ENCODE results near the gene TYW1.
"Not testable (repeated sequence)": the region's sequence is repeated elsewhere in the genome, so short reads cannot be mapped to it uniquely, and the experiment has no call there.

TYW1 gene

DNA sequence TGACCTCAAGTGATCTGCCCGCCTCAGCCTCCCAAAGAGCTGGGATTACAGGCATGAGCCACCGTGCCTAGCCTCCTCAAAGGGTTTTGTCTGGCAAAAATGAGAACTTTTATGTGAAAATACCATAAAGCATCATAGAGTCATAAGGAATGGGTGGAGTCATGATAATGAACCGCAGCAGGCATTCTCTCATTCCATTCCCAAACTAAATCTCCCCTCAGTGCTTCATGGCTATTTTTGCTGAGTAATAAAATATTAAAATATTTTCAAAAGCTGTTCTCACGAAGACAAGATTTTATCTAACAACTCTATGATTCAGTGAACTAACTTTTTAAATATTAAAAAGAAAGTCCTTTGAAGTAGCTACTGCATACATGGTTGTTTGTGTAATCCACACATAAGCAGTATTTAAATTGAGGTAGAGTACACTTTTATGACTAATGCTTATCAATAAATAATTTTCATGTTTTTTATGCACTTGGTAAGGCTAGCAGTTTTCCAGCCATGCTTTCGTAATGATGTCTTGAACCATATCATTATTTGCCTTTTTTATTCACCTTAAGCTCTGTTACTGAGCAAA lies 195.6 kb downstream of the TYW1 start:
- not testable (repeated sequence) for DNase-seq

DNA sequence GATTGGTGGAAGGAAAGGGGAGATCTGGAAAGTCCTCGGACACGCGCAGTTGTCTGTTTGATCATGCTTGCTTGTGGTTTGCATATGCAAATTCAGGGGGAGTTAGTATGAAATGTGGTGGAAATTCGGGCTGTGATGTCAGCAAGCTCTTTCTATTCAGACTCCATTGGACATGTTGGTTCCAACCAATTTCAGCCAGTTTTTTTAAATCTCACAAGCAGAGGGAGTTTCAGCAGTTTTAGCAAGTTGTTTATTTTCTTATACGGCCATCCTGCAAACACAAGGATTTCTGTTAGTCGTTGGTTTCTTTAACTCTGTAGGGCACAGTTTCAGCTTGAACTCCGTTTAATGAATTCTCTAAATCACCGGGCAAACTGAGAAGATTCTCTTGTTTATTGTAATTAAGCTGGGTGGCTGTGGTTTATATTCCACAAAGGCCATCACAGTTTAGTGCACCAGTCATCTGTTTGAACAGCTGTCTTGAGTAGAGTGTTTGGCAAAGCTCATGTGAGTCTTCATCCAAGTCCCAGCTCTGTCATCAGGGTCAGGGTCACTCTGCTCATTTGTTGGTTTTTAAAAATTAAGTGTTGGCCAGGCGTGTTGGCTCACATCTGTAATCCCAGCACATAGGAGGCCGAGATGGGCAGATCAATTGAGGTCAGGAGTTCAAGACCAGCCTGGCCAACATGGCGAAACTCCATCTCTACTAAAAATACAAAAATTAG lies 196.4 kb downstream of the TYW1 start:
- DNase-seq: peak; percentile 6

DNA sequence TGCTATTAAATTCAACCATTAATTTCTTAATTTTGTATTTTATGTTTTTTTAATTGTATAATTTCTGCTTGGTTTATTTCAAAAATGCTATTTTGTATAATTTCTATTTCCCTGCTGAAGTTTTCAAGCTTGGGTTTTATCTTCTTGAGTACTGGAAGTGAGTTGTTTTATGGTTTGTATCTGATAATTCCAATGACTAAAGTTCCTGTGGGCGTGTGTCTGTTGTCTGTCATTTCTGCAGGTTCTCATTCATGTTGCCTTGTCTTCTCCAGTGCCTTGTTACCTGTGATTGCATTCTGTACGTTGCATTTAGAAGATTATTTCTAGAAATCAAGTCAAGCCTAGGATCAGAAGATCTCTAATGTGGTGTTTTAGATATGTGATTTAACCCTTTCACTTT lies 199.5 kb downstream of the TYW1 start:
- DNase-seq: not testable (repeated sequence)

DNA sequence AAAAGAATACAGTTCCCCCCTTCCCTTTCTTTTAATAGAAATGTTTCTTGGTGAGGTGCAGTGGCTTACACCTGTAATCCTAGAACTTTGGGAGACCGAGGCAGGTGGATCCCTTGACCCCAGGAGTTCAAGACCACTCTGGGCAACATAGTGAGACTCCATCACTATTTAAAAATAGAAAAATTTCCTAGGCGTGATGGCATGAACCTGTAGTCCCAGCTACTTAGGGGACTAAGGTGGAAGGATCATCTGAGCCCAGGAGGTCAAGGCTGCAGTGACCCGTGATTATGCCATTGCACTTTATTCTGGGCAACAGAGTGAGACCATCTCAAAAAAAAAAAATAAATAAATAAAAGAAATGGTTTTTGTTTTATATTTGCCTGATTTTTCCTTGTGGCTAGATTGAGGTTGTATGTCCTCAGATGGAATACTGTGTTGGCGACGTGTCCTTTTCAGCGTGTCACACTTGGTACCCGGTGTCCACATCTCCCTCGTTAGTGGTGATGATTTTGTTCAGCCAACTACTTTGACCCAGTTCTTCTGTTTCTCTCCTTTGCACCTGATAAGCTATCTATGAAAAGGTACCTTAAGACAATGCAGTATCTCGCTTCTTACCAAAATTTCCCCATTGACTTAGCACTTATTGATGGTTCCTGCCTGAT lies 202.4 kb downstream of the TYW1 start:
- DNase-seq: not testable (repeated sequence)

DNA sequence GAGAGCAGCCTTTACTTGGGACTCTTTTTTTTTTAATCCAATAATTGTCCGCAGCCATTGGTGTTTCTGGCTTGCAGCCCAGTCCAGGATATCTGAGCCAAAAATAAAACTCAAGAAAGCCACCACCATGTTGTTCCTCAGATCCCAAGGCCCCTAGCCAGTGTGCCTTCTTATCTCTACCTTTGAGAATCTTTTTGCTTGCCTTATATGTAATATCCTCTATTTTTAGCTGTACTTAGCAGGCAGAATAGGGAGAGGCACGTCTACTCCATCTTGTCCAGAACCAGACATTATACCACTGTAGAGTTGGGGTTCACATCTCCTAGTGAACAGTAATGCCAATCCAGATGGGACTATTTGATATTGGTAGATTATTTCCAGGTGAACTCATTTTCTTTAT lies 209.1 kb downstream of the TYW1 start:
- not testable (repeated sequence) for DNase-seq

DNA sequence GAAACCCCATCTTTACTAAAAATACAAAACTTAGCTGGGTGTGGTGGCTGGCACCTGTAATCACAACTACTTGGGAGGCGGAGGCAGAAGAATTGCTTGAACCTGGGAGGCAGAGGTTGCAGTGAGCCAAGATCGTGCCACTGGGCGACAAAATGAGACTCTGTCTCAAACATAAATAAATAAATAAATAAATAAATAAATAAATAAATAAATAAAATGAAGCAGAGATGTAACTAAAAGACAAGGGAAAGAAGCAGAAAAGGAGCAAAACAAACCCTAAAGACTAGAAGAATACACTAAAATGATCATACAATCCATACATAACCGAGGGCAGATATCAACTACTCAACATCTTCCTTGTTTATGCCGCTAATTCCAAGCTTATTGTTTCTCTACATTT lies 209.8 kb downstream of the TYW1 start:
- no peak for DNase-seq

DNA sequence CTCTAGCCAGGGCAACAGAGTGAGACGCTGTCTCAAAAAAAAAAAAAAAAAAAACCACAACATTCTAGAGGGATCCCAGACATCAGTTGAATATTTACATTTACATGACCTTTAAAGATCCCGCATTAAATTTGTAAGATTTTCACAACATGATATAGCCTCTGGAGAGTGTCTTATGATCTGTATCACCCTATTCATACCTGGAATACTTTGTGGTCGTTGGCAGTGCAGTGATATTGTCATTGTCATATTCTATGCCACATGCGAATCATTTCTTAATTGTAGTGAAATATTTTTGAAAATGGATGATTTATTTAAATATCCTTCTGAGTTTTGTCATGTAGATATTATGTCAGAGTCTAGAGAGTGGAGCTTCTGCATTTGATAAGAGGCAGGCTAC lies 212.0 kb downstream of the TYW1 start:
- not testable (repeated sequence) for DNase-seq

DNA sequence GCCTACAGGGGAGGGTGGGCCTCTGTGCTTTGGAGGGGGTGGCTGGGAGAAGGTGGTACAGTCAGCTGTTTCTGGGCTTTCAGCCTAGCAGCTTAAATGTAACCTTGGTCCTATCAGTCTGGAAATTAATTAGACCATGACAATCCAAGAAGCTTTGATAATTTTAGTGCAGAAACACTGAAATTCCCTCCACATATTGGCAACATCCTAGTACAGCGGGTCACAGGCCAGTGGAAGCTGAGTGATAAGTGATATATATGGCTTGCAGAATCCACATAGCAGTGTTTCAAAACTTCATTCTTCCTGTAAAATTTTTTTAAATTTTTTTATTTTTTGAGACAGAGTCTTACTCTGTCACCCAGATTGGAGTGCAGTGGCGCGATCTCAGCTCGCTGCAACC lies 212.6 kb downstream of the TYW1 start:
- no peak for DNase-seq

DNA sequence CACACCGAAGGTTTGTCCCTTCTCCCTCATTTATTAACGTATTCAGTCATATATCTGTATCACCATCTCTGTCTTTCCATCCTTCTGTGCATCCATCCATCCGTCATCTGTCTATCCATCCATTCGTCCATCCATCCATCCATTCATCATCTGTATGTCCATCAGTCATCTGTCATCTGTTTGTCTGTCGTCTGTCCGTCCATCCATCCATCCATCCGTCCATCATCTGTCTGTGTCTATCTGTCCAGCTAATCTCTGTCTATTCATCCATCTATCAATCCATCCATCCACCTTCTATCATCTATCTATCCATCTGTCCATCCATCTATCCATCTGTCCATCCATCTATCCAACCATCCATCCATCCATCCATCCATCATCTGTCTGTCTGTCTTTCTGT lies 213.9 kb downstream of the TYW1 start:
- no peak for DNase-seq

DNA sequence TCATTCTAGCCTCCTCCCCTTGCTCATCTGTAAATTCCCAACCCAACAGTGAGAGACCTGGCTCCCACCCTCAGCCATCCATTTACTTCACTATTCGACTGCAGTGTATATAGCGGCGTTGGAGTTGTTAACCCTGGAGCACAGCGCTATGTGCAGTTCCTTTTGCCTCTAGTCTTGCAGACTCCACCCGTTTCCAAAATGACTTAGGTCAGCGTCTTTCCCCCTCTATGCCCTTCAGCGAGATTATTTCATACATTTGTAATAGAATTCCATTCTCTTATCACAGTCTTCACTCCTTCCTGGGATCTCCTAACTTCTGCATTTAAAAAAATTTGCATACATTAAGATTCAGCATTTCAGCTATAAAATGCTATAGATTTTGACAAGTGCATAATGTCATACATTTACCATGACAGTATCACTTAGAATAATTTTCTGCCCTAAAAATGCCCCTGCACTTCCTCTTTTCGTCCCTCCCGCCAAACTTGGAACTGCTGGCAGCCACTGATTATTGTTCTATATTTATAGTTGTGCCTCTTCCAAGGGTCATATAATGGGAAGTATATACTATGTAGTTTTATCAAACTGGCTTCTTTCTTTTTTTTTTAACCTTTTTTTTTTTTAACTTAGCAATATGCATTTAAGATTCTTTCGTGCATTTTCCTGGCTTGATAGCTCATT lies 215.2 kb downstream of the TYW1 start:
- DNase-seq: not testable (repeated sequence)

DNA sequence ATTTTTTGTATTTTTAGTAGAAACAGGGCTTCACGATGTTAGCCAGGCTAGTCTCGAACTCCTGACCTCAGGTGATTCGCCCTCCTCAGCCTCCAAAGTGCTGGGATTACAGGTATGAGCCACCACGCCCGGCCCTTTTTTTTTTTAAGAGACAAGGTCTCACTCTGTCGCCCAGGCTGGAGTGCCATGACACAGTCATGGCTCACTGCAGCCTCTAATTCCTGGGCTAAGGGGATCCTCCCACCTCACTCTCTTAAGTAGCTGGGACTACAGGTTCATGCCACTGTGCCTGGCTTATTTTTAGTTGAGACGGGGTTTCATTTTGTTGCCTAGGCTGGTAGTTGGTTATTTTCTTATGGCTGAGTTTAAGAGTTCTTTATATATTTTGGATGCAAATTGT lies 216.4 kb downstream of the TYW1 start:
- not testable (repeated sequence) for DNase-seq

DNA sequence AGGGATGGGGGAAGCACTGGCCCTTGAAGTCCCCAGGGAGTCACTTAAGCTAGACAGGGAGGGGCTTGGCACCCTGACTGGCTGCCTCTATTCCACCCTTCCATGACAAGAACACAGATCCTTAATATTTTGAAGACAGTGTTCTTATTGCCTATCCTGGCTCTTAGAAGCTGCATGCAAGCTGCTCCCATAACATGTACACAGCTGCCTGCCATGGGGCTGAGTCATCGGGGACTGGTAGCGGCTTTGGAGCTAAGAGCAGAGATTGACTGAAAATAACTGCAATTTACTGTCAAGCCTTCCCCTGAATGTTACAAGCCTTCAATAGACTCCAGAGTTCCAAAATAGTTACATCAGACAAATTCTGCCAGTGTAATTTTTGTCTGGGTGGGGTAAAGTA lies 226.9 kb downstream of the TYW1 start:
- not testable (repeated sequence) for DNase-seq

DNA sequence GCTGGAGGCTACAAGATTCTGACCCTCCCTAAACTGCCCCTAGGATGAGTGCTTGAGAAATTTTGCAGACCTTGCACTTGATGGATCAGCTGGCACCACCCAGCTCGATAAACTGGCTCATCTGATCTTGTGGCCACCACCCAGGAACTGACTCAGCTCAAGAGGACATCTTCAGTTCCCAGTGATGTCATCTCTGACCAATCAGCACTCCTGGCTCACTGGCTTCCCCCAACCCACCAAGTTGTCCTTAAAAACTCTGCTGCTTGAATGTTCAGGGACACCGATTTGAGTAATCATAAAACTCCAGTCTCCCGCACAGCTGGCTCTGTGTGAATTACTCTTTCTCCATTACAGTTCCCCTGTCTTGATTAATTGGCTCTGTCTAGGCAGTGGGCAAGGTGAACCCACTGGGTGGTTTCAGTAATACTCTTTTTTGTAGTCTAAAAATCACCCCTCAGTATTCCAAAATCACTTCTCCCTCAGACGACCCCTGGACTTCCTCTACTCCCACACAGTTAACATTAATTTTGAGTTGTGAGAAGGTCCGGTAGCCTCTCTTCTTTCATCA lies 229.8 kb downstream of the TYW1 start:
- DNase-seq: not testable (repeated sequence)

DNA sequence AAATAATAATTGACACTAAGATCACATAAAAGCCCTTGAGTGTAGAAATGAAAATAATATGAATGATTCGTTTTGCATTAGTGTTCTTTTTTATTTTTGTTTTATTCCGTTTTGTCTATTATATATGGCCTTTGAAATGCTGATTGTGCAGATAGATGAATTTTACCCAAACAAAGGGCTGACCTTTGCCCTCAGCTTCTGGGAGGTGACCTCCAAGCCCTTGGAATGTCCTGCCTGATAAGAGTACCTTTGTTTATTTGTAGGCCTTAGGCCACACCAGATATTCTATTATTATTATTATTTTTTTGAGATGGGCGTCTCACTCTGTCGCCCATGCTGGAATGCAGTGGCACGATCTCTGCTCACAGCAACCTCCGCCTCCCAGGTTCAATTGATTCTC lies 230.3 kb downstream of the TYW1 start:
- DNase-seq: not testable (repeated sequence)

DNA sequence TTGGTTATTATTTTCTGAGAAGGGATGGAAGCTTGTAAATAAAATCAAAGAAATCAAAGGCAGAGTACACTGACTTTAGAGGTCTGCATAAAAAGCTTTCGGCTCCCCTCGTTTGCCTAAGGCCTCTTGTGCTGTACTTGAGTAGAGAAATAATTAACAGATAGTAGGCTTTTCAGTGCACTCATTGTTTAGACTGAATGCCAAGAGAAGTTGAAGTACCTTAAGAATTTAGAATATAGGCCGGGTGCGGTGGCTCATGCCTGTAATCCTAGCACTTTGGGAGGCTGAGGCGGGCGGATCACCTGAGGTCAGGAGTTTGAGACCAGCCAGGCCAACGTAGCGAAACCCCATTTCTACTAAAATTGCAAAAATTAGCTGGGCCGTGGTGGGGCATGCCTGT lies 232.4 kb downstream of the TYW1 start:
- DNase-seq: not testable (repeated sequence)

DNA sequence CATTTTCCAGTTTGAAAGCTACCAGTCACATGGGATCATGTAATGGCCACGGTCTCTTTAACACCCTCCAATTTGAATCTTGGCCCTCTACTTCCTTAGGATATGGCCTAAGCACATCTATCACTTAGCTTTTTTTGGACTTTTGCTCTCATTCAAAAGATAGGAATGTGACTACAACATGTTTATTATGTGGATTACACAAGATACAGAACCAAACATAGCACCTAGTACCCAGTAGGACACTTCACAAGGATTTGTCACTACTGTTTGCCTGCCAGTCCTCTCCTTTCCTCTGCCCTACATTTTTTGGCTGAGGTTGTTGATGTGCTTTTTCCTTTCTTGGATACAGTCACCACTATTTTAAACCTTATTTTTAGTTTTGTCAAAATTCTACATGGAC lies 233.4 kb downstream of the TYW1 start:
- DNase-seq: not testable (repeated sequence)

DNA sequence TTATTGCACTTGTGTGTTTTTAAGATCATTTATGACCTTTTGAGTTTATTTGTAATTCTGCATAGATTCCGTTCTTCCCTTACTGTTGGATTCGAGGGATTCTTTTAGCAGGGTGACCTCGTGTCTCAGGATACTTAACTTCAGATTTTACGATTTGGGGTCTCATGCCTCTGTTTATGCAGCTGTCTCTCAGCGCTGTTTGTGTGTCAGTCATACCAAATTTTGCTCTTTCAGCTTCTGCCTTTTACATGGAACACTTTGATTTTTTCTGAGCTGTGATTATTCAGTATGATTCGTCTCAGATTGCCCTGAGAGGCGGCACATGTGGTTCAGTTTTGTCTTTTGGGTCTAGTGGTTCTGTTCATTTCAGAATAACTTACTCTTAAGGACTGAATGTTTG lies 236.9 kb downstream of the TYW1 start:
- DNase-seq: not testable (repeated sequence)

DNA sequence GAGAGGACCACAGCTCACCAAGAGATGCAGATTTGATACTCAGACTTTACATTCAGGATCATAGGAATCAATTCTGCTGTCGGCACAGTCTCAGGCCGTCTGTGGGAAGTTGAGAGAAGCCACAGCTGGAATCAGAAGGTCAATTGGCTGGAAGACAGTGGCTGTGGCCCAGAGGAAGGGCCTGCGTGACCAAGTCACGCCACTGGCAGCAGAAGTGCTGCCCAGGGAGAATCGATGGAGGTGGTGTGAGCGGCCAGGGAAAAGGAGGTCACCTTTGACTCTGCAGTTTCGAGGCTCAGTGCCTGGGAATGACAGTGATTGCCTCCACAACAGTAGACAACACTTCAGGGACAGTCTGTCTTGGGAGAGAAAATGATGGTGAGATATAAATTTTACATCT lies 239.6 kb downstream of the TYW1 start:
- not testable (repeated sequence) for DNase-seq

DNA sequence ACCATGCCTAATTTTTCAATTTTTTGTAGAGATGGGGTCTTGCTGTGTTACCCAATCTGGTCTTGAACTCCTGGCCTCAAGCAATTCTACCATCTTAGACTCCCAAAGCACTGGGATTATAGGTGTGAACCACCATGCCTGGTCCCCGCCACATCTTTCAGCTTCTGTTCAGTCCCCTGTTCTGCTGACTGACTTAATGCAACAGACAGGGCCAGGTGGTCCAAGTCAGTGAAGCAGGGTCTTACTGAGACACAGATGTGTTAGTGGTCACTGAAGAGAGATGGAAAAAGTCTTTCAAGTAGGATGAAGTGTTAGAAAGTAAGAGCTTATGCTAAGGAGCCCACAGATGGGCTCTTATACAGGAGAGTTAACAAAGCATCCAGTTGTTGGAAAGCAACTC lies 246.2 kb downstream of the TYW1 start:
- not testable (repeated sequence) for DNase-seq

DNA sequence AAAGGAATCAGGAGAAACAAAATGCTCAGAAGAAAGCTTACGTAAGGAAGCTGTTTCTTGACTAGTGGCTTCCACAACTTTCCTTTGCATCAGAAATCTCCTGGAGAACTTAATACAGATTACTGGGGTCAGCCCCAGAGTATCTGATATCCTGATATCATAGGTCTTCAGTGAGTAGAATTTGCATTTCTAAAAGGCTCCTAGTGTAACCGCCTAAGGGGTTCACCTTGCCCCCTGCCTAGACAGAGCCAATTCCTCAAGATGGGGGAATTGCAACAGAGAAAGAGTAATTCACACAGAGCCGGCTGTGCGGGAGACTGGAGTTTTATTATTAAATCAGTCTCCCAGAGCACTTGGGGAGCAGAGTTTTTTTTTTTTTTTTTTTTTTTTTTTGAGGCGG lies 251.7 kb downstream of the TYW1 start:
- not testable (repeated sequence) for DNase-seq

DNA sequence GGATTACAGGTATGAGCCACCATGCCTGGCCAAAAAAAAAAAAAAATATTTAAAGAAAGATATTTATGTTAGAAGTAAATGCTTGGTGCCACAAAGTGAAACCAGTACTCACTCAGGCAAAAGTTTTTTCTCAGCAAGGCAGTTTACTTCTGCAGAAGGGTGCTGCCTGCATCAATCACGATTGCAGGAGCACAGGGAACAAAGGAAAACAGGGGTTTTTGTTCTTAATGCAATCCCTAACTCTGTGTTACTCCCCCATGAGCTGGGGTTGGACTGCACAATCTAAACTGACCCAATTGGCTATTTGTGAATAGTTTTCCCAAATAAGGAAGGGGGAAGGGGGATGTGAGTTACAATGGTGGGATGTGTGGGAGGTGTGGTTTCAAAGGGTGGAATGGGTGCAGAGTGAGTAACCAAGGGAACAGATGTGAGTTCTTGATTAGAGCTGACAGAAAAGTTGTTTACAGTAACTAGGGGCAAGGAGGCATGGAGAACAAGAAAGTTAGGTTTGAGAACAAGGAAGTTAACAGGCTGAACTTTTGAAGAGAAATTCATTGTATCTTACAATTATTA lies 255.4 kb downstream of the TYW1 start:
- no peak for DNase-seq

DNA sequence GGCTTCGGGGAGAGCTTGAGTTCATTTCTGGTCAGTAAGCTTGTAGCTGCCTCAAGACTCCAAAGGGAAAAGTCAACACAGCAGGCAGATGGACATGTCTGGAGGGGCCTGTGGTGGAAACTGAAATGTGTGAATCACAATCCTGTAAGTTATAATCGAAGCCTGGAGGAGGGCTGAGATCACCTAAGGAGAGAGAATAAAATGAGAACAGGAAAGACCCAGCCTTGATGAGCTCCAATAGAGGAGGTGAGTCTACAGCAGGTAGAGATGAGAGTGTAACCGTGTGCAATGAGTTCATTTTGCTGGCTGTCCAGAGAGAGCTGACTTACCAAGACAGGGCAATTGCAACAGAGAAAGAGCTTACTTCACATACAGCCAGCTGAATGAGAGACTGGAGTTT lies 258.4 kb downstream of the TYW1 start:
- DNase-seq: not testable (repeated sequence)

DNA sequence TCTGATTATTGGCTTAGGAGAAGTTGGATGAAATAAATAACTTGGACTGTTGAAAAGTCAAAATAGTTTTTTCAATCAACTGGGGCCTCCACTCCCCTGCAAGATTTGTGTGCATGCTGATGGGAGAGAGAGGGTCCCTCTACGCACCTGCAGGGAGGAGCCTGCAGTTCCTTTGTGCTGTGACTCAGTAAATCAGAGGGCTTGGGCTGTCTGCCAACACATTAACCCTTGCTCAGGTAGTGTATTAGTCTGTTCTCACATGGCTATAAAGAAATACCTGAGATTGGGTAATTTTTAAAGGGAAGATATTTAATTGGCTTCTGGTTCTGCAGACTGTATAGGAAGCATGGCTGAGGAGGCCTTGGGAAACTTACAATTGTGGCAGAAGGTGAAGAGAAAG lies 261.1 kb downstream of the TYW1 start:
- not testable (repeated sequence) for DNase-seq

Measured in activated naive CD4-positive, alpha-beta T cell treated with Interleukin-2 at 50 U/mL for 16 hours (primary cell).